Stimulated activated CD8-positive, alpha-beta memory T cell treated with anti-CD3 and anti-CD28 coated beads, Interleukin-4, amount 100 ng/mL, for 1 hour (primary cell): ENCODE measurements around the gene PTPRN2.
"Not testable (repeated sequence)": the region's sequence is repeated elsewhere in the genome, so short reads cannot be mapped to it uniquely, and the experiment has no call there.

Experiments used
- DNase-seq, 2 donors: peaks; one replicate each; pipeline ENCODE4 v3.0.0-alpha.2; 2020; ENCODE audit warnings: low read depth in 2 of 2, low spot score in 1 of 2

The PTPRN2 gene

GRCh38 chr7:158285383-158285770 is 302.2 kb downstream of the PTPRN2 start:
- no peak for DNase-seq

- DNase-seq = no peak
Observed at GRCh38 chr7:158284617-158285382, 302.8 kb downstream of the PTPRN2 start.

- DNase-seq = no peak
Observed at GRCh38 chr7:158284121-158284520, 303.5 kb downstream of the PTPRN2 start.

- no peak for DNase-seq
Observed at GRCh38 chr7:158283016-158283974, 304.3 kb downstream of the PTPRN2 start.

GRCh38 chr7:158282461-158283001 is 305.1 kb downstream of the PTPRN2 start:
- no peak for DNase-seq

- no peak for DNase-seq
Observed at GRCh38 chr7:158281441-158281840, 306.2 kb downstream of the PTPRN2 start.

GRCh38 chr7:158280448-158281144 is 307.0 kb downstream of the PTPRN2 start:
- no peak for DNase-seq

- no peak for DNase-seq
Observed at GRCh38 chr7:158279539-158280447, 307.8 kb downstream of the PTPRN2 start.

- no peak for DNase-seq
Observed at GRCh38 chr7:158278745-158279320, 308.8 kb downstream of the PTPRN2 start.

GRCh38 chr7:158277219-158278141 is 310.1 kb downstream of the PTPRN2 start:
- no peak for DNase-seq

GRCh38 chr7:158276414-158277218 is 311.0 kb downstream of the PTPRN2 start:
- DNase-seq = no peak

- DNase-seq = no peak
Observed at GRCh38 chr7:158275711-158276413, 311.8 kb downstream of the PTPRN2 start.

- DNase-seq = no peak
Observed at GRCh38 chr7:158274996-158275395, 312.6 kb downstream of the PTPRN2 start.

- DNase-seq = no peak
Observed at GRCh38 chr7:158274404-158274811, 313.2 kb downstream of the PTPRN2 start.

GRCh38 chr7:158273756-158274342 is 313.8 kb downstream of the PTPRN2 start:
- DNase-seq = not testable (repeated sequence)

GRCh38 chr7:158273138-158273651 is 314.4 kb downstream of the PTPRN2 start:
- DNase-seq = no peak
